CD14-positive monocyte (primary cell): ENCODE measurements around the gene RAMAC. TPM values are rescaled to one million over a fixed set of nuclear protein-coding genes. Genes with fewer than 3 reads are reported as not detected.
"Not testable (repeated sequence)": the region's sequence is repeated elsewhere in the genome, so short reads cannot be mapped to it uniquely, and the experiment has no call there.

Experiments
- DNase-seq, 3 donors: peaks; one replicate each; pipeline ENCODE4 v3.0.0-alpha.2; 2011 to 2022
- H2AFZ ChIP-seq: 2 replicates; pipeline ENCODE4 v1.6.0; 2012; ENCODE audit warnings: mild to moderate bottlenecking, low read depth, low read length, inconsistent platforms; ENCODE audit not compliant: insufficient read depth, poor library complexity, severe bottlenecking
- H3K27ac ChIP-seq, 2 donors: 1 replicate in 1 of 2; 2 replicates in 1 of 2; pipeline ENCODE4 v1.5.1; 2012 to 2013; ENCODE audit warnings: low read length in 2 of 2, control low read depth in 1 of 2, inconsistent platforms in 1 of 2, low read depth in 1 of 2, mild to moderate bottlenecking in 1 of 2
- H3K27me3 ChIP-seq, 2 donors: one replicate each; pipeline versions ENCODE4 v1.6.0 to v1.6.1; 2011 to 2013; ENCODE audit warnings: low read length in 2 of 2; ENCODE audit not compliant: control insufficient read depth in 2 of 2, insufficient read depth in 2 of 2
- H3K36me3 ChIP-seq, 2 donors: replicated peaks in 1 of 2; 1 replicate in 1 of 2; 2 replicates in 1 of 2; pipeline versions ENCODE4 v1.5.1 to v1.6.1; 2012 to 2013; ENCODE audit warnings: low read length in 2 of 2, control low read depth in 1 of 2, inconsistent platforms in 1 of 2, mild to moderate bottlenecking in 1 of 2; ENCODE audit not compliant: insufficient read depth in 2 of 2, control insufficient read depth in 1 of 2
- H3K4me1 ChIP-seq, 2 donors: 1 replicate in 1 of 2; 2 replicates in 1 of 2; pipeline versions ENCODE4 v1.5.1 to v1.6.1; 2012 to 2013; ENCODE audit warnings: low read length in 2 of 2, control low read depth in 1 of 2, inconsistent platforms in 1 of 2, mild to moderate bottlenecking in 1 of 2, moderate library complexity in 1 of 2; ENCODE audit not compliant: insufficient read depth in 2 of 2, control insufficient read depth in 1 of 2
- H3K4me2 ChIP-seq: replicated peaks from 2 replicates; pipeline ENCODE3; 2012; ENCODE audit warnings: low read length, moderate library complexity, mild to moderate bottlenecking; ENCODE audit not compliant: poor library complexity, severe bottlenecking; ENCODE audit errors: extremely low read depth
- H3K4me3 ChIP-seq, 3 experiments: fragments of 200-600 bp in 1 of 3; sonication (generic) in 1 of 3; replicated peaks in 1 of 3; 1 replicate in 2 of 3; 2 replicates in 1 of 3; pipeline ENCODE4 v1.5.1; 2011 to 2013; ENCODE audit warnings: low read length in 3 of 3, mild to moderate bottlenecking in 3 of 3, control low read depth in 2 of 3, low read depth in 2 of 3, inconsistent platforms in 1 of 3, moderate library complexity in 1 of 3
- H3K79me2 ChIP-seq: 2 replicates; pipeline ENCODE4 v1.6.0; 2012; ENCODE audit warnings: mild to moderate bottlenecking, control low read depth, inconsistent platforms, low read length, moderate library complexity; ENCODE audit not compliant: insufficient read depth
- H3K9ac ChIP-seq: 2 replicates; pipeline ENCODE4 v1.6.0; 2017; ENCODE audit warnings: low read length, mild to moderate bottlenecking; ENCODE audit not compliant: insufficient read depth, poor library complexity, severe bottlenecking
- H3K9me3 ChIP-seq, 2 donors: replicated peaks in 1 of 2; 1 replicate in 1 of 2; 2 replicates in 1 of 2; pipeline versions ENCODE4 v1.5.1 to v1.6.1; 2012 to 2013; ENCODE audit warnings: low read length in 2 of 2, control low read depth in 1 of 2; ENCODE audit not compliant: control insufficient read depth in 1 of 2, insufficient read depth in 1 of 2
- H4K20me1 ChIP-seq: 2 replicates; pipeline ENCODE4 v1.6.0; 2012; ENCODE audit warnings: mild to moderate bottlenecking, low read length, control low read depth, moderate library complexity; ENCODE audit not compliant: insufficient read depth
- H3K27ac Mint-ChIP-seq, 7 donors: one replicate each; pipeline ENCODE4 v1.8.0; 2020; ENCODE audit warnings: mild to moderate bottlenecking in 7 of 7, mixed read lengths in 7 of 7, moderate library complexity in 6 of 7, inconsistent platforms in 2 of 7
- H3K27me3 Mint-ChIP-seq, 3 donors: one replicate each; pipeline ENCODE4 v1.8.0; 2021 to 2022; ENCODE audit warnings: low read depth in 3 of 3, mild to moderate bottlenecking in 3 of 3, mixed read lengths in 3 of 3, moderate library complexity in 3 of 3, inconsistent platforms in 1 of 3
- H3K36me3 Mint-ChIP-seq, 2 donors: one replicate each; pipeline ENCODE4 v1.8.0; 2020; ENCODE audit warnings: mixed read lengths in 2 of 2, inconsistent platforms in 1 of 2, mild to moderate bottlenecking in 1 of 2
- H3K4me1 Mint-ChIP-seq: one replicate; pipeline ENCODE4 v1.8.0; 2020; ENCODE audit warnings: mild to moderate bottlenecking, mixed read lengths
- H3K4me3 Mint-ChIP-seq, 2 donors: one replicate each; pipeline ENCODE4 v1.8.0; 2020; ENCODE audit warnings: mild to moderate bottlenecking in 2 of 2, mixed read lengths in 2 of 2, moderate library complexity in 1 of 2
- H3K9me3 Mint-ChIP-seq, 7 donors: one replicate each; pipeline ENCODE4 v1.8.0; 2020 to 2022; ENCODE audit warnings: mixed read lengths in 7 of 7, mild to moderate bottlenecking in 6 of 7, moderate library complexity in 6 of 7, inconsistent platforms in 2 of 7
- CTCF ChIP-seq: fragments of 200-600 bp; IDR thresholded peaks from one replicate; pipeline ENCODE4 v1.8.0; 2022; ENCODE audit warnings: antibody characterized with exemption, mild to moderate bottlenecking
- WGBS: methylation state at CpG from one replicate; pipeline ENCODE4 v1.1.5; 2013; ENCODE audit warnings: missing lambda C conversion rate; ENCODE audit not compliant: insufficient coverage; 5-methylcytosine and 5-hydroxymethylcytosine counted together
- intact Hi-C, 2 donors: fragments of 100-400 bp; cut with micrococcal nuclease; formaldehyde crosslinking; loops; one replicate each; pipeline versions ENCODE4 v1.15.0 to v1.15.1; 2023
- polyA plus RNA-seq, 3 donors: library from polyadenylated mRNA; depleted of rRNA in 1 of 3; unstranded in 2 of 3; stranded (reverse) in 1 of 3; fragments of 300-500 nt in 2 of 3; fragments of >200 nt in 1 of 3; fragmentation: Illumina TruSeq in 2 of 3; gene quantifications; 1 replicate in 2 of 3; 2 replicates in 1 of 3; pipeline ENCODE4 v1.2.3, GENCODE V29; 2012 to 2021

Gene RAMAC
- polyA plus RNA-seq, 3 donors, result 6.1 to 39.9 (median 27.7) TPM

DNA sequence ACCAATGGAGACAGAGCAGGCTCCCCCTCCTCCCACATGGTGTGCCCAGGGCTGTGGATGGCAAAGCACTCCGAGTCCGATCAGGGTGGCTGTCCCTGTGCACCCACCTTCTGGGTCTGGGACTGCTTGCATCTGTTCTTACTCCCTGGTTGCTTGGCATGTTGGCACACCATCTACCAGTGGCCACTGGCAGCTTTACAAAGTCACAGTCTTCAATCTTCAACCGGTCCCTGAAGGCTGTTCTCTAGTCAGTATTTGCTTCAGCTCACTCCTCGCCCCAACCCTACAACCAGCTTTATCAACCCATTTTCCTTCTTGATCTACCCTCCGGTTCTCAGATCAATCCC lies 48.3 kb upstream of the RAMAC start:
- no peak overlapping the region for H3K4me3 ChIP-seq
- H3K27me3 ChIP-seq, result no peaks in the 10 kb centered on the region
- H3K27ac Mint-ChIP-seq, result peak overlapping the region in 1 of 7 donors; percentile 37
- H3K79me2 ChIP-seq, result no peaks in the 10 kb centered on the region
- H3K4me2 ChIP-seq, result no peak overlapping the region
- no peak for TF ChIP-seq CTCF
- H3K4me1 Mint-ChIP-seq, result peaks cover 2% of the 10 kb centered on the region
- no peak for DNase-seq
- H3K27ac ChIP-seq, result no peak overlapping the region
- H2AFZ ChIP-seq, result no peak overlapping the region
- H3K27me3 Mint-ChIP-seq, result peaks cover 1 to 4% (median 3%) of the 10 kb centered on the region in 3 donors
- H3K9me3 ChIP-seq, result no peaks in the 10 kb centered on the region
- 93% methylated on average over 3 of the region's 5 CpGs for WGBS
- no peak overlapping the region for H3K9ac ChIP-seq
- no peaks in the 10 kb centered on the region for H4K20me1 ChIP-seq
- peaks cover 0 to 2% (median 0%) of the 10 kb centered on the region in 7 donors for H3K9me3 Mint-ChIP-seq
- no peaks in the 10 kb centered on the region for H3K36me3 ChIP-seq
- intact Hi-C loops, result no loop called here
- no peak overlapping the region for H3K4me3 Mint-ChIP-seq
- no peaks in the 10 kb centered on the region for H3K36me3 Mint-ChIP-seq
- no peaks in the 10 kb centered on the region for H3K4me1 ChIP-seq

DNA sequence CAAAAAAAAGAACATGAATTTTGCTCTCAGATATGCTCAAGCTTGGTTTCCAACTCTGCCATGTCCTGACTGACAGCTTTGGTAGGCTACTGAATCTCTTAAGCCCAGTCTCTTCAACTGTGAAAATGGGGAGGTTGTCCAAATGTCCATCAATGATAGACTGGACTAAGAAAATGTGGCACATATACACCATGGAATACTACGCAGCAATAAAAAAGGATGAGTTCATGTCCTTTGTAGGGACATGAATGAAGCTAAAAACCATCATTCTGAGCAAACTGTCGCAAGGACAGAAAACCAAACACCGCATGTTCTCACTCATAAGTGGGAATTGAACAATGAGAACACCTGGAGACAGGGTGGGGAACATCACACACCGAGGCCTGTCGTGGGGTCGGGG lies 46.3 kb upstream of the RAMAC start:
- H3K4me1 ChIP-seq, H3K4me1 Mint-ChIP-seq, H3K27me3 ChIP-seq, DNase-seq, H3K36me3 Mint-ChIP-seq, H3K27ac ChIP-seq, H3K36me3 ChIP-seq, H3K9ac ChIP-seq, H2AFZ ChIP-seq, H3K9me3 Mint-ChIP-seq, H4K20me1 ChIP-seq, H3K9me3 ChIP-seq, H3K4me3 ChIP-seq, H3K4me3 Mint-ChIP-seq, H3K27ac Mint-ChIP-seq, intact Hi-C loops, H3K79me2 ChIP-seq, H3K27me3 Mint-ChIP-seq, H3K4me2 ChIP-seq: not testable (repeated sequence)
- WGBS, result no CpG with 5 or more reads among the region's 6 CpGs
